Measurements from ENCODE around the gene TRIM72.
A peak's percentile ranks its signal among the peaks of the same experiment; 100 is the strongest.

TRIM72 gene

GRCh38 chr16:31246296-31246695 lies 32.4 kb downstream of the TRIM72 start:
- H3K27ac Mint-ChIP-seq = no peak overlapping the region
- H3K36me3 Mint-ChIP-seq (ENCODE audit: low read depth) = peaks cover 7% of the 10 kb centered on the region
- H3K9me3 Mint-ChIP-seq = no peaks in the 10 kb centered on the region
- no peaks in the 10 kb centered on the region for H3K27me3 Mint-ChIP-seq (ENCODE audit: low read depth)
- H3K4me1 Mint-ChIP-seq (ENCODE audit: low read depth) = peaks cover 14% of the 10 kb centered on the region
- no peak overlapping the region for H3K4me3 Mint-ChIP-seq

- Mint-ChIP-seq H3K27ac (no peak overlapping the region), H3K27me3 (ENCODE audit: low read depth) (no peaks in the 10 kb centered on the region), H3K36me3 (ENCODE audit: low read depth) (peaks cover 15% of the 10 kb centered on the region), H3K4me1 (ENCODE audit: low read depth) (peaks cover 33% of the 10 kb centered on the region), H3K9me3 (no peaks in the 10 kb centered on the region), H3K4me3 (no peak overlapping the region)
These were observed 34.4 kb downstream of the TRIM72 start for GRCh38 chr16:31248344-31248743.

GRCh38 chr16:31250782-31251384 lies 37.0 kb downstream of the TRIM72 start:
- Mint-ChIP-seq H3K27ac (peak overlapping the region; percentile 97), H3K9me3 (no peaks in the 10 kb centered on the region), H3K36me3 (ENCODE audit: low read depth) (peaks cover 19% of the 10 kb centered on the region), H3K4me3 (peak overlapping the region; percentile 6), H3K27me3 (ENCODE audit: low read depth) (no peaks in the 10 kb centered on the region), H3K4me1 (ENCODE audit: low read depth) (peaks cover 43% of the 10 kb centered on the region)

GRCh38 chr16:31251435-31251834 lies 37.5 kb downstream of the TRIM72 start:
- peaks cover 19% of the 10 kb centered on the region for H3K36me3 Mint-ChIP-seq (ENCODE audit: low read depth)
- peak overlapping the region; percentile 6 for H3K4me3 Mint-ChIP-seq
- H3K27ac Mint-ChIP-seq = peak overlapping the region; percentile 97
- peaks cover 43% of the 10 kb centered on the region for H3K4me1 Mint-ChIP-seq (ENCODE audit: low read depth)
- no peaks in the 10 kb centered on the region for H3K9me3 Mint-ChIP-seq
- no peaks in the 10 kb centered on the region for H3K27me3 Mint-ChIP-seq (ENCODE audit: low read depth)

GRCh38 chr16:31253642-31254045 lies 39.7 kb downstream of the TRIM72 start:
- Mint-ChIP-seq H3K9me3 (no peaks in the 10 kb centered on the region), H3K4me1 (ENCODE audit: low read depth) (peaks cover 43% of the 10 kb centered on the region), H3K27ac (peak overlapping the region; percentile 97), H3K36me3 (ENCODE audit: low read depth) (peaks cover 19% of the 10 kb centered on the region), H3K4me3 (peak overlapping the region; percentile 86), H3K27me3 (ENCODE audit: low read depth) (no peaks in the 10 kb centered on the region)

GRCh38 chr16:31256466-31256865 lies 42.5 kb downstream of the TRIM72 start:
- H3K9me3 Mint-ChIP-seq = no peaks in the 10 kb centered on the region
- H3K36me3 Mint-ChIP-seq (ENCODE audit: low read depth) = peaks cover 11% of the 10 kb centered on the region
- no peaks in the 10 kb centered on the region for H3K27me3 Mint-ChIP-seq (ENCODE audit: low read depth)
- no peak overlapping the region for H3K4me3 Mint-ChIP-seq
- H3K4me1 Mint-ChIP-seq (ENCODE audit: low read depth) = peaks cover 36% of the 10 kb centered on the region
- H3K27ac Mint-ChIP-seq = no peak overlapping the region

GRCh38 chr16:31258366-31258765 lies 44.4 kb downstream of the TRIM72 start:
- H3K9me3 Mint-ChIP-seq = no peaks in the 10 kb centered on the region
- no peaks in the 10 kb centered on the region for H3K27me3 Mint-ChIP-seq (ENCODE audit: low read depth)
- H3K27ac Mint-ChIP-seq = no peak overlapping the region
- peaks cover 10% of the 10 kb centered on the region for H3K36me3 Mint-ChIP-seq (ENCODE audit: low read depth)
- peaks cover 32% of the 10 kb centered on the region for H3K4me1 Mint-ChIP-seq (ENCODE audit: low read depth)
- no peak overlapping the region for H3K4me3 Mint-ChIP-seq

GRCh38 chr16:31260136-31260931 lies 46.4 kb downstream of the TRIM72 start:
- no peaks in the 10 kb centered on the region for H3K27me3 Mint-ChIP-seq (ENCODE audit: low read depth)

GRCh38 chr16:31262084-31262483 lies 48.2 kb downstream of the TRIM72 start:
- Mint-ChIP-seq H3K4me1 (ENCODE audit: low read depth) (peaks cover 38% of the 10 kb centered on the region), H3K36me3 (ENCODE audit: low read depth) (peaks cover 16% of the 10 kb centered on the region), H3K27ac (no peak overlapping the region), H3K27me3 (ENCODE audit: low read depth) (no peaks in the 10 kb centered on the region), H3K4me3 (peak overlapping the region; percentile 58), H3K9me3 (no peaks in the 10 kb centered on the region)

More at GRCh38 chr16:31260136-31260931, 46.4 kb downstream of the TRIM72 start:
- peaks cover 28% of the 10 kb centered on the region for H3K4me1 Mint-ChIP-seq (ENCODE audit: low read depth)
- peak overlapping the region; percentile 76 for H3K4me3 Mint-ChIP-seq
- H3K9me3 Mint-ChIP-seq = no peaks in the 10 kb centered on the region
- H3K27ac Mint-ChIP-seq = peak overlapping the region; percentile 53
- peaks cover 10% of the 10 kb centered on the region for H3K36me3 Mint-ChIP-seq (ENCODE audit: low read depth)

- Mint-ChIP-seq H3K4me3 (peak overlapping the region; percentile 76), H3K4me1 (ENCODE audit: low read depth) (peaks cover 46% of the 10 kb centered on the region), H3K36me3 (ENCODE audit: low read depth) (peaks cover 34% of the 10 kb centered on the region), H3K9me3 (no peaks in the 10 kb centered on the region), H3K27ac (peak overlapping the region; percentile 92), H3K27me3 (ENCODE audit: low read depth) (no peaks in the 10 kb centered on the region)
These were observed 51.7 kb downstream of the TRIM72 start for GRCh38 chr16:31265329-31266245.

- H3K36me3 Mint-ChIP-seq (ENCODE audit: low read depth) = peaks cover 39% of the 10 kb centered on the region
- H3K4me3 Mint-ChIP-seq = peak overlapping the region; percentile 56
- H3K27me3 Mint-ChIP-seq (ENCODE audit: low read depth) = no peaks in the 10 kb centered on the region
- H3K9me3 Mint-ChIP-seq = no peaks in the 10 kb centered on the region
- peaks cover 37% of the 10 kb centered on the region for H3K4me1 Mint-ChIP-seq (ENCODE audit: low read depth)
- peak overlapping the region; percentile 87 for H3K27ac Mint-ChIP-seq
These were observed 53.6 kb downstream of the TRIM72 start for GRCh38 chr16:31267332-31268032.

GRCh38 chr16:31268033-31268365 lies 54.1 kb downstream of the TRIM72 start:
- Mint-ChIP-seq H3K36me3 (ENCODE audit: low read depth) (peaks cover 38% of the 10 kb centered on the region), H3K9me3 (no peaks in the 10 kb centered on the region), H3K27me3 (ENCODE audit: low read depth) (no peaks in the 10 kb centered on the region), H3K27ac (peak overlapping the region; percentile 87), H3K4me3 (peak overlapping the region; percentile 56), H3K4me1 (ENCODE audit: low read depth) (peaks cover 35% of the 10 kb centered on the region)

GRCh38 chr16:31268891-31269290 lies 55.0 kb downstream of the TRIM72 start:
- H3K36me3 Mint-ChIP-seq (ENCODE audit: low read depth) = peaks cover 37% of the 10 kb centered on the region
- peaks cover 29% of the 10 kb centered on the region for H3K4me1 Mint-ChIP-seq (ENCODE audit: low read depth)
- no peak overlapping the region for H3K4me3 Mint-ChIP-seq
- H3K9me3 Mint-ChIP-seq = no peaks in the 10 kb centered on the region
- H3K27me3 Mint-ChIP-seq (ENCODE audit: low read depth) = no peaks in the 10 kb centered on the region
- H3K27ac Mint-ChIP-seq = no peak overlapping the region

- peaks cover 41% of the 10 kb centered on the region for H3K36me3 Mint-ChIP-seq (ENCODE audit: low read depth)
- peaks cover 29% of the 10 kb centered on the region for H3K4me1 Mint-ChIP-seq (ENCODE audit: low read depth)
- no peak overlapping the region for H3K4me3 Mint-ChIP-seq
- no peaks in the 10 kb centered on the region for H3K27me3 Mint-ChIP-seq (ENCODE audit: low read depth)
- H3K27ac Mint-ChIP-seq = no peak overlapping the region
- H3K9me3 Mint-ChIP-seq = no peaks in the 10 kb centered on the region
These were observed 55.6 kb downstream of the TRIM72 start for GRCh38 chr16:31269541-31269940.

Measured in T-helper 1 cell treated with Interleukin-12 subunit alpha and Interleukin-12 subunit beta and Interleukin-4 antibody, amounts not matched to agents 30 μg/mL and 1 μg/mL, for 36 hours (primary cell).